Epithelial cell of esophagus (primary cell): ENCODE results near the gene TUBB1.
"Not testable (repeated sequence)": the region's sequence is repeated elsewhere in the genome, so short reads cannot be mapped to it uniquely, and the experiment has no call there.

Experiments
- DNase-seq: peaks from one replicate; pipeline ENCODE4 v3.0.0; 2010; ENCODE audit warnings: low read depth
- H3K4me3 ChIP-seq: 2 replicates; pipeline ENCODE4 v1.5.1; 2011; ENCODE audit warnings: mild to moderate bottlenecking, low read length, control low read depth
- TF ChIP-seq, protein P1 (sequence below): IDR thresholded peaks from 2 replicates; pipeline ENCODE4 v1.5.1; 2011; ENCODE audit warnings: low read depth, mild to moderate bottlenecking, low read length, control low read depth, inconsistent platforms; ENCODE audit not compliant: insufficient read depth; ENCODE audit errors: missing control alignments

The TUBB1 gene

DNA sequence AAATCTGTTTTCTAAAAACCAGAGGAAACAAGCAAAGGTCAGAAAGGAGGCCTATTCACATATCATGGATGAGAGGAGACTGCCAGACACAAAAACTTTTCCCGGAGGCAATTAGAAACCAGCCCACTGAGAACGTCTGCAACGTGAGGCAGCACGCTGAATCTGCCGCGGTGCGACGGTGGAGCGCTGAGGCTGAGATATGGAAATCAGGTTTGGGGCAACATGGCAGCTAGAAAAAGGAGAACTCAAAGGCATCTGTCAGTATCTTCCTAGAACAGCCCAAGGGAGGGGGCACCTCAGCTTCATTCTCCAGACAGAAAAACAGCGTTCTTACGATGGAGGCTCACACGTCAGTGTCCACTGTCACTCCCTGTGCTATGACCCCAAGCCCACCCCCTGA lies 18.2 kb downstream of the TUBB1 start:
- no peak for DNase-seq
- no peak overlapping the region for H3K4me3 ChIP-seq
- TF ChIP-seq, protein P1, sequence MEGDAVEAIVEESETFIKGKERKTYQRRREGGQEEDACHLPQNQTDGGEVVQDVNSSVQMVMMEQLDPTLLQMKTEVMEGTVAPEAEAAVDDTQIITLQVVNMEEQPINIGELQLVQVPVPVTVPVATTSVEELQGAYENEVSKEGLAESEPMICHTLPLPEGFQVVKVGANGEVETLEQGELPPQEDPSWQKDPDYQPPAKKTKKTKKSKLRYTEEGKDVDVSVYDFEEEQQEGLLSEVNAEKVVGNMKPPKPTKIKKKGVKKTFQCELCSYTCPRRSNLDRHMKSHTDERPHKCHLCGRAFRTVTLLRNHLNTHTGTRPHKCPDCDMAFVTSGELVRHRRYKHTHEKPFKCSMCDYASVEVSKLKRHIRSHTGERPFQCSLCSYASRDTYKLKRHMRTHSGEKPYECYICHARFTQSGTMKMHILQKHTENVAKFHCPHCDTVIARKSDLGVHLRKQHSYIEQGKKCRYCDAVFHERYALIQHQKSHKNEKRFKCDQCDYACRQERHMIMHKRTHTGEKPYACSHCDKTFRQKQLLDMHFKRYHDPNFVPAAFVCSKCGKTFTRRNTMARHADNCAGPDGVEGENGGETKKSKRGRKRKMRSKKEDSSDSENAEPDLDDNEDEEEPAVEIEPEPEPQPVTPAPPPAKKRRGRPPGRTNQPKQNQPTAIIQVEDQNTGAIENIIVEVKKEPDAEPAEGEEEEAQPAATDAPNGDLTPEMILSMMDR: no peak

DNA sequence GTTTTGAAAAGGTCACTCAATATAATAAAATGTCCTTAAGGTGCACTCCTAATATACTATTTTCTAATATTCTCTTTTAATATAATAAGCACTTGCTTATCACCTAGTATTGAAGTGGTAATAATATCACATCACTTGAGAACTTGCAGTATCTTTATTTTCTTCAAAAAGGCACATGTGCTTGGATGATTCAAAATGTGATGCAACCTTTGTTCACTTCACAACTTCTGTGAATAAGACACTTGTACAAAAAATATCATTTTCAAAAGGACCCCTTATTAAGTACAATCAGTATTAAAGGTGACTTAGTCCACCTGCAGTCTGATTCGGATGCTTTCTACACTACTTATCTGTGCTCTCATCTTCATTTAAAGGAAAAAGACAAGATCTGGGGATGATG lies 20.0 kb downstream of the TUBB1 start:
- DNase-seq: peak; percentile 41
- TF ChIP-seq, protein P1: no peak
- H3K4me3 ChIP-seq: no peak overlapping the region

DNA sequence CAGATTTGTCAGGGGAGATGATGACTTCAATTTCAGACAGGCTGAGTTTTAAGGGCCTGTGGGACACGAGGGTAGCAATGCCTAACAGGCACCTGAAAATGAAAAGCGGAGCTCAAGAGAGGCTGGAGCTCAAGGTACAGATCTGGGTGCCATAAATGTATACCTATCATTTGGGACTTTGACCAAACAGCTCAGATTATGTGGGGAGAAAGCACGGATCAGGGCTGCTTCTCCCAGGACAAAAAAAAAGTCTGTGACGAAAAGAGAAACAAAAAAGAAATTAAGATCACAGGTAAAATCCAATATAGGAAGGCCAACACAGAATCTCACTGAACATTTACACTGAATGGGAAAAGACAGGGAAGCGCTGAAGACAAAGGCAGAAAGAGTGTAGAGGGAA lies 21.4 kb downstream of the TUBB1 start:
- H3K4me3 ChIP-seq: no peak overlapping the region
- no peak for DNase-seq
- TF ChIP-seq, protein P1: no peak

DNA sequence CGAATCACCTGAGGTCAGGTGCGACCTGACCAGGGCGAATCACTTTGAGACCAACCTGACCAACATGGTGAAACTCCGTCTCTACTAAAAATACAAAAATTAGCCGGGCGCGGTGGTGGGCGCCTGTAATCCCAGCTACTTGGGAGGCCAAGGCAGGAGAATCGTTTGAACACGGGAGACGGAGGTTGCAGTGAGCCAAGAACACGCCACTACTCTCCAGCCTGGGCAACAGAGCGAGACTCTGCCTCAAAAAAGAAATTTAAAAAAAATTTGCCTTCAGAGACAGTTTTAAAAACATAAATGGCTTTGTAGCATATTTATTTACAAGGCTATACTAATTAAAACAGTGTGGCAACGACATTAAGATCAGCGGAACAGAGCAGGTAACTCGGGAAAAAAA lies 22.3 kb downstream of the TUBB1 start:
- DNase-seq: not testable (repeated sequence)
- H3K4me3 ChIP-seq: peak overlapping the region; percentile 89

DNA sequence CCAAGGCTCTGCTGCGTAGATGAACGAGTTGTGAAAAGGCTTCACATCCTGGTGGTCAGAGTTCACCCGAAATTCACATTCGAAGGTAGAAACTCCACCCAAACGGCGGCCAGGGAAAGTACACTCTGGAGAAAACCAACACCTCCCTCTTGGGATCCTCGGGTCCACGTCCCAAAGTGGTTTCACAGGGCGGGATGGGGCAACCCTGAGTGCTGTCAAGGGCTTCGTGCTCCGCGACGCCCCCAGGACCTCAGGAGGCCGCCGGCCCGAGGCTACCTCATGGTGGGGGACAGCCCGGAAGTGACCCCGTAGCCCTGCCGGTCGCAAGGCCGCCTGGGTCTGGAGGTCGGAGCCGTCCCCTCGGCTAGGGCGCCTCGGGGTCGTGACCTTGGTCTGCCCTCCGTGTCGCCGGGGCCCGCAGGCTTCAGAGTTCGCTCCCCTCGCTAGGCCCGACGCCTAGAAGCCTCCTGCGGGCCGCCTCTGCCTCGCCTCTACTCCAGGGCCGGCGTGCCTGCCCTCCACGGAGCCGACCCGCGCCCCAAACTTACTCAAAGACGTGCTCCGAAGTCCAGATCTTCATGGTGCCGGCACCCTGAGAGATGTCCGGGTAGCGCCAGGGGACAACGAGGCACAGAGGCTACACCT lies 23.0 kb downstream of the TUBB1 start, which contains the start of gene PRELID3B:
PRELID3B (minus strand) TSS at position 636 of the 645 bp plus-strand sequence; CDS start at position 580, 56 bp downstream.
- peak; percentile 37 for DNase-seq
- TF ChIP-seq, protein P1: no peak

DNA sequence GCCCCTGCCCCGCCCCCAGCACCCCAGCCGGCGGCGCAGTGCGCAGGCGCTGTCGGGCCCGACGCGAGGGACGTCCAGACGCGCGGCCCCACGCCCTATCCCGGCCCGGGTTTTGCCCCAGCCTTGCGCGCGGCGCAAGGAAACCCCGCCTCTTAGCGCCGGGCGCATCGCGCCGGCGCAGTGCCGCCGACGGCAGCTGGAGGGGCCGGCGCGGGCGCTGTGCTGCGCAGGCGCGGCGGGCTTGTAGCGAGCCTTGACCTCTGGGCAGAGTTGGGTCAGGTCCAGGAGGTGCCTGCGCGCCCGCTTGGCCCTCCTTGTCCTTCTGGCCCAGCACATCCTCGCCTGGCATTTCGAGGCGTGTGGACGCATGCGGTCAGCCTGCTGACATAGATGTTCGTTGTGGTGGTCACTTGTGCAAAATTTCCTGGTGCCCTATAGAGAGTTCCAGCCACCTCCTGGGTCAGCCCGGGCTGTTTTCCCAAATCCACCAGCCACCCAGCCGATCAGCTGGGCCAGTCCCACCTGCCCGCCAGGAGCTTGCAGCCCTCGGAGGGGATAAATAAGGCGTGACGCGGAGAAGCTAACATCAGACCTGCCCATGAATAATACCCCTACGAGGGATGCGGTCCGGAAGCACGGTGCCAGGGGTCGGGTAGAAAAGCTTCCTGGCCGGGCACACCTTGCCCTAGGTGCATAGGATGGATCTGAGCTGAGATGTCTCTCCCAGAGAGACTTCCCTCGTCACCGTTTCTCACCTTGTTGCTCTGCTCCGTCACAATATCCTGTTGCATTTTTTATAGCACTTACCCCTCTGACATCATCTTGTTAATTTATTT lies 23.8 kb downstream of the TUBB1 start:
- TF ChIP-seq, protein P1: no peak
- peak; percentile 92 for DNase-seq
- peak overlapping the region; percentile 89 for H3K4me3 ChIP-seq

More for the DNA sequence above, 23.0 kb downstream of the TUBB1 start, which contains the start of gene PRELID3B:
- peak within 1 kb of the TSS; percentile 89 for H3K4me3 ChIP-seq

DNA sequence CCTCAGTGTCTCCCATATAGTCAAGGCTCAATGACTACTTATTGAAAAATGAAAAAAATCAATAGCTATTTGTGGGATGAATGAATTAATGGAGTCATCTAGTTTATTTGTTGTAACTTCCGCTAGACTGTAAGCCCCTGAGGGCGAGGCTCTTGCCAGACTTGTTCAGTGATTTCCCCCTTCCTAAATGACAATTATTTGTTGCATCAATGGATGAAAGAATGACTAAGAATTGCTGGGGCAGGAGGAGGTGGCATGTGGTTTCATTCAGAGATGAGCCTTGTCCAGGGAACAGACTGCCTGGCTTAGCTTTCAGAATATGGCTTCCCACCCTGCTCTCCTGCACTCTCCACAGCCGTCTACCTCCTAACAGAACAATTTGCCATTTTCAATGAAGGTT lies 24.5 kb downstream of the TUBB1 start:
- TF ChIP-seq, protein P1: no peak
- H3K4me3 ChIP-seq: no peak overlapping the region

More for the DNA sequence above, 24.5 kb downstream of the TUBB1 start:
- DNase-seq: peak; percentile 74
